ENCODE results near the gene DLG2. TPM values are rescaled to one million over a fixed set of nuclear protein-coding genes. Genes with fewer than 3 reads are reported as not detected.

The DLG2 gene
- total RNA-seq, 4 donors from 2014 or later, result 2.9 to 30.2 (median 22.6) TPM

- intact Hi-C loops (cut with DNase I; ENCODE audit: low total_unique reads), result no loop called here
- Histone ChIP-seq H3K36me3 (no peaks in the 10 kb centered on the region), H3K27me3 (no peaks in the 10 kb centered on the region), H3K4me1 (no peaks in the 10 kb centered on the region), H3K9me3 (no peaks in the 10 kb centered on the region), H3K4me3 (no peak overlapping the region), H3K27ac (no peak overlapping the region)
- TF ChIP-seq CTCF (IDR thresholded peaks at IDR 0.05), result no peak
- no peak for TF ChIP-seq POLR2A (IDR thresholded peaks at IDR 0.05)
- no peak for DNase-seq
Observed at GRCh38 chr11:85666687-85667086, 39.5 kb upstream of the DLG2 start.

- H3K4me1 ChIP-seq, result peaks cover 0 to 7% of the 10 kb centered on the region in 2 donors
- TF ChIP-seq POLR2A (IDR thresholded peaks at IDR 0.05) (no peak), CTCF (IDR thresholded peaks at IDR 0.05) (no peak)
- H3K27ac ChIP-seq, result peak overlapping the region; percentile 95 to 98
- H3K4me3 ChIP-seq, result peak overlapping the region in 1 of 2 donors; percentile 87
- intact Hi-C loops (cut with DNase I; ENCODE audit: low total_unique reads), result no loop called here
- no peaks in the 10 kb centered on the region for H3K27me3 ChIP-seq
- no peaks in the 10 kb centered on the region for H3K9me3 ChIP-seq
- no peak for DNase-seq
- H3K36me3 ChIP-seq, result no peaks in the 10 kb centered on the region
Observed at GRCh38 chr11:85665733-85666132, 38.6 kb upstream of the DLG2 start.

DNA sequence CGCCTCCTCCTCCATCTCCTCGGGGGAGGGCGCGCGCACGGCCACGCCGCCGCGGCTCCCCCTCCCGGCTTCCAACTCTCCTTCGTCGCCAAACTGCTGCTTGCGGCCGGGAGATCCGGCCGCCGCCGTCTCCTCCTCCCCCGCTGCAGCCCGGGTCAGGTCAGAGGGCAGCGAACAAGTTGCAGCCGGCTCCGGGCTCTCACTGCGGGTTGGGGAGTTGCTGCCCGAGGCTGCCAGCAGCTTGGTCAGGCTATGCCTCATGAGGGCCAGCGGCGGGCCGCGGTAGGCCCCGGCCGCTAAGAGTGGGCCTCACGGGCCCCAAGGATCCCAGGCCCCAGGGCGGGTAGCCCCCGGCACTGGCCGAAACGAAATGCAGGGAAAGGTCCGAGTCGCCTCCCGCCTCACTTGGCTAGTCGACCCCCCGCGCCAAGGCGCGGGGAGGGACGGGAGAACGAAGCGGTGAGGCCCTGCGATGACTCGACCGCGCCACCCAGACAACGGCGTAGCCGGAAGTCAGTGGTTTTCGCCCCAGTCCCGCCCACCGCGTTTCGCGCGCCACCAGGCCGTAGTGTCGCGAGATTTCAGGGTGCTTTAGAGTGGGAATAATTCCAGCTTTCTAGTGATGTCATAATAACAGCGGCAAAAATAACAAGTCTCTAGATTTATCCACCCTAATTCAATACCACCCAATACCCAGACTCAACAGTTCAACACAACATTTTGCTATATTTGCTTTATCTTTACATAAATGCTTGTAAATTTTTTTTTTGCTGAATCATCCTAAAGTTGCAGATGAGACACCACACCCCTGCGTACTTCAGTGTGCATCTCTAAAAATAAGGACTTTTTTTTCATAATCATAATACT lies 37.7 kb upstream of the DLG2 start, which contains the start of gene CREBZF:
TSS of gene CREBZF (minus strand) at position 515 of the 867 bp plus-strand sequence. CDS start at position 261, 254 bp downstream.
- Histone ChIP-seq H3K36me3 (no peaks in the 10 kb centered on the region), H3K27me3 (no peaks in the 10 kb centered on the region), H3K9me3 (no peaks in the 10 kb centered on the region), H3K4me1 (peaks cover 0 to 7% of the 10 kb centered on the region in 2 donors), H3K27ac (peak within 1 kb of the TSS; percentile 95 to 98), H3K4me3 (peak within 1 kb of the TSS; percentile 81 to 87)
- DNase-seq, result peak; percentile 94 to 96
- intact Hi-C loops (cut with DNase I; ENCODE audit: low total_unique reads), result no loop called here
- peak; percentile 92 to 99 for TF ChIP-seq POLR2A (IDR thresholded peaks at IDR 0.05)
- peak in 1 of 4 experiments; percentile 44 for TF ChIP-seq CTCF (IDR thresholded peaks at IDR 0.05)

- intact Hi-C loops (cut with DNase I; ENCODE audit: low total_unique reads), result no loop called here
- peak; percentile 61 to 64 for DNase-seq
- peak overlapping the region; percentile 81 to 87 for H3K4me3 ChIP-seq
- H3K27me3 ChIP-seq, result no peaks in the 10 kb centered on the region
- H3K27ac ChIP-seq, result peak overlapping the region; percentile 95 to 98
- H3K4me1 ChIP-seq, result peaks cover 0 to 7% of the 10 kb centered on the region in 2 donors
- no peaks in the 10 kb centered on the region for H3K36me3 ChIP-seq
- TF ChIP-seq POLR2A (IDR thresholded peaks at IDR 0.05) (no peak), CTCF (IDR thresholded peaks at IDR 0.05) (peak; percentile 40 to 57 (median 50))
- no peaks in the 10 kb centered on the region for H3K9me3 ChIP-seq
Observed at GRCh38 chr11:85663753-85664614, 36.8 kb upstream of the DLG2 start.

Measured in uterus (tissue), 4 donors.